GM18873 (cell line): ENCODE results near the gene DUSP18.
"Not testable (repeated sequence)": the region's sequence is repeated elsewhere in the genome, so short reads cannot be mapped to it uniquely, and the experiment has no call there.

Source experiments
- ATAC-seq: cut with Tn5 transposase; IDR thresholded peaks from one replicate; pipeline ENCODE4 v1.9.1; 2021; ENCODE audit warnings: mild to moderate bottlenecking, moderate library complexity, moderate number of reproducible peaks; ENCODE audit not compliant: unreplicated experiment, low FRiP score

Gene DUSP18

GRCh38 chr22:30680991-30681770, 13.5 kb upstream of the DUSP18 start:
- ATAC-seq = no peak

- ATAC-seq = not testable (repeated sequence)
Observed at GRCh38 chr22:30679895-30680690, 12.4 kb upstream of the DUSP18 start.

- not testable (repeated sequence) for ATAC-seq
Observed at GRCh38 chr22:30676565-30676964, 8.9 kb upstream of the DUSP18 start.

GRCh38 chr22:30675436-30675835, 7.8 kb upstream of the DUSP18 start:
- no peak for ATAC-seq

GRCh38 chr22:30674482-30674881, 6.8 kb upstream of the DUSP18 start:
- no peak for ATAC-seq

- no peak for ATAC-seq
Observed at GRCh38 chr22:30673136-30673535, 5.5 kb upstream of the DUSP18 start.

GRCh38 chr22:30671071-30671470, 3.4 kb upstream of the DUSP18 start:
- ATAC-seq = no peak

- no peak for ATAC-seq
Observed at GRCh38 chr22:30668386-30668710, 673 bp upstream of the DUSP18 start.

- no peak for ATAC-seq
Observed at GRCh38 chr22:30667107-30667493, 575 bp downstream of the DUSP18 start.

- ATAC-seq = no peak
Observed at GRCh38 chr22:30665786-30666185, 1.9 kb downstream of the DUSP18 start.

GRCh38 chr22:30665266-30665665, 2.4 kb downstream of the DUSP18 start:
- ATAC-seq = no peak

GRCh38 chr22:30664798-30665197, 2.9 kb downstream of the DUSP18 start:
- ATAC-seq = no peak

GRCh38 chr22:30662040-30662439, 5.6 kb downstream of the DUSP18 start:
- no peak for ATAC-seq

- no peak for ATAC-seq
Observed at GRCh38 chr22:30655532-30655931, 12.1 kb downstream of the DUSP18 start.

- ATAC-seq = no peak
Observed at GRCh38 chr22:30654361-30654760, 13.3 kb downstream of the DUSP18 start.

- ATAC-seq = no peak
Observed at GRCh38 chr22:30652852-30653251, 14.8 kb downstream of the DUSP18 start.

GRCh38 chr22:30650508-30651116, 17.1 kb downstream of the DUSP18 start:
- no peak for ATAC-seq

- no peak for ATAC-seq
Observed at GRCh38 chr22:30649430-30650007, 18.2 kb downstream of the DUSP18 start.

- ATAC-seq = no peak
Observed at GRCh38 chr22:30648825-30649224, 18.9 kb downstream of the DUSP18 start.

- no peak for ATAC-seq
Observed at GRCh38 chr22:30647536-30647935, 20.1 kb downstream of the DUSP18 start.

GRCh38 chr22:30646518-30647160, 21.0 kb downstream of the DUSP18 start:
- ATAC-seq = no peak
